Mucosa of rectum (tissue), 2 donors: Measurements from ENCODE around the gene CHD6.

Experiments used
- H3K27ac ChIP-seq, 2 donors: one replicate each; pipeline ENCODE4 v1.7.0; 2013; ENCODE audit warnings: inconsistent platforms in 2 of 2, low read depth in 2 of 2, low read length in 2 of 2
- H3K27me3 ChIP-seq, 2 donors: one replicate each; pipeline ENCODE4 v1.7.0; 2013; ENCODE audit warnings: low read length in 2 of 2; ENCODE audit not compliant: control insufficient read depth in 2 of 2, insufficient read depth in 2 of 2
- H3K36me3 ChIP-seq, 2 donors: one replicate each; pipeline ENCODE4 v1.7.0; 2013; ENCODE audit warnings: low read length in 2 of 2; ENCODE audit not compliant: control insufficient read depth in 2 of 2, insufficient read depth in 2 of 2
- H3K4me1 ChIP-seq, 2 donors: one replicate each; pipeline ENCODE4 v1.7.0; 2013; ENCODE audit warnings: low read length in 2 of 2, mild to moderate bottlenecking in 1 of 2; ENCODE audit not compliant: control insufficient read depth in 2 of 2, insufficient read depth in 2 of 2
- H3K4me3 ChIP-seq, 2 donors: one replicate each; pipeline ENCODE4 v1.7.0; 2013; ENCODE audit warnings: low read length in 2 of 2
- H3K9ac ChIP-seq, 2 donors: one replicate each; pipeline ENCODE4 v1.7.0; 2013; ENCODE audit warnings: low read length in 2 of 2, low read depth in 1 of 2, mild to moderate bottlenecking in 1 of 2
- H3K9me3 ChIP-seq, 2 donors: one replicate each; pipeline ENCODE4 v1.7.0; 2013; ENCODE audit warnings: low read length in 2 of 2; ENCODE audit not compliant: control insufficient read depth in 2 of 2
- donor health status: healthy.
- donor health status: Normal muscosa, but diverticular disease.

CHD6 gene

GRCh38 chr20:41476446-41476845, 141.7 kb downstream of the CHD6 start:
- H3K4me3 ChIP-seq, result no peak overlapping the region
- H3K27ac ChIP-seq, result peak overlapping the region in 1 of 2 donors; percentile 9
- no peak overlapping the region for H3K9ac ChIP-seq
- H3K36me3 ChIP-seq, result peaks cover 3 to 5% of the 10 kb centered on the region in 2 donors
- no peaks in the 10 kb centered on the region for H3K27me3 ChIP-seq
- no peaks in the 10 kb centered on the region for H3K9me3 ChIP-seq
- peaks cover 0 to 7% of the 10 kb centered on the region in 2 donors for H3K4me1 ChIP-seq

- H3K9ac ChIP-seq, result no peak overlapping the region
- H3K4me3 ChIP-seq, result no peak overlapping the region
- peaks cover 0 to 7% of the 10 kb centered on the region in 2 donors for H3K4me1 ChIP-seq
- H3K27ac ChIP-seq, result no peak overlapping the region
- H3K27me3 ChIP-seq, result no peaks in the 10 kb centered on the region
- no peaks in the 10 kb centered on the region for H3K9me3 ChIP-seq
- H3K36me3 ChIP-seq, result peaks cover 4 to 5% of the 10 kb centered on the region in 2 donors
Measured at GRCh38 chr20:41476013-41476441, 142.2 kb downstream of the CHD6 start.

- H3K9me3 ChIP-seq, result no peaks in the 10 kb centered on the region
- no peak overlapping the region for H3K9ac ChIP-seq
- H3K4me1 ChIP-seq, result peaks cover 0 to 7% of the 10 kb centered on the region in 2 donors
- H3K27me3 ChIP-seq, result no peaks in the 10 kb centered on the region
- no peak overlapping the region for H3K27ac ChIP-seq
- peaks cover 7 to 10% of the 10 kb centered on the region in 2 donors for H3K36me3 ChIP-seq
- H3K4me3 ChIP-seq, result no peak overlapping the region
Measured at GRCh38 chr20:41475503-41475902, 142.7 kb downstream of the CHD6 start.

- Histone ChIP-seq H3K36me3 (peaks cover 24 to 32% of the 10 kb centered on the region in 2 donors), H3K9me3 (no peaks in the 10 kb centered on the region), H3K9ac (no peak overlapping the region), H3K27me3 (no peaks in the 10 kb centered on the region), H3K27ac (no peak overlapping the region), H3K4me1 (peaks cover 0 to 3% of the 10 kb centered on the region in 2 donors), H3K4me3 (no peak overlapping the region)
Measured at GRCh38 chr20:41470362-41471095, 147.6 kb downstream of the CHD6 start.

GRCh38 chr20:41469868-41470267, 148.3 kb downstream of the CHD6 start:
- Histone ChIP-seq H3K4me1 (no peaks in the 10 kb centered on the region), H3K4me3 (no peak overlapping the region), H3K27me3 (no peaks in the 10 kb centered on the region), H3K27ac (no peak overlapping the region), H3K9me3 (no peaks in the 10 kb centered on the region), H3K36me3 (peaks cover 24 to 32% of the 10 kb centered on the region in 2 donors), H3K9ac (no peak overlapping the region)

- no peak overlapping the region for H3K27ac ChIP-seq
- no peaks in the 10 kb centered on the region for H3K27me3 ChIP-seq
- no peak overlapping the region for H3K9ac ChIP-seq
- no peak overlapping the region for H3K4me3 ChIP-seq
- H3K36me3 ChIP-seq, result peaks cover 24 to 32% of the 10 kb centered on the region in 2 donors
- no peaks in the 10 kb centered on the region for H3K9me3 ChIP-seq
- no peaks in the 10 kb centered on the region for H3K4me1 ChIP-seq
Measured at GRCh38 chr20:41468994-41469600, 149.1 kb downstream of the CHD6 start.

GRCh38 chr20:41467690-41468089, 150.5 kb downstream of the CHD6 start:
- Histone ChIP-seq H3K27me3 (no peaks in the 10 kb centered on the region), H3K9me3 (no peaks in the 10 kb centered on the region), H3K27ac (no peak overlapping the region), H3K9ac (no peak overlapping the region), H3K4me3 (no peak overlapping the region), H3K36me3 (peaks cover 22 to 29% of the 10 kb centered on the region in 2 donors), H3K4me1 (no peaks in the 10 kb centered on the region)

GRCh38 chr20:41467220-41467619, 151.0 kb downstream of the CHD6 start:
- no peaks in the 10 kb centered on the region for H3K27me3 ChIP-seq
- H3K9me3 ChIP-seq, result no peaks in the 10 kb centered on the region
- no peaks in the 10 kb centered on the region for H3K4me1 ChIP-seq
- no peak overlapping the region for H3K27ac ChIP-seq
- H3K36me3 ChIP-seq, result peaks cover 22 to 29% of the 10 kb centered on the region in 2 donors
- no peak overlapping the region for H3K9ac ChIP-seq
- no peak overlapping the region for H3K4me3 ChIP-seq

GRCh38 chr20:41463567-41463966, 154.6 kb downstream of the CHD6 start:
- Histone ChIP-seq H3K9ac (no peak overlapping the region), H3K4me1 (no peaks in the 10 kb centered on the region), H3K4me3 (no peak overlapping the region), H3K27me3 (no peaks in the 10 kb centered on the region), H3K27ac (no peak overlapping the region), H3K9me3 (no peaks in the 10 kb centered on the region), H3K36me3 (peaks cover 6 to 12% of the 10 kb centered on the region in 2 donors)

GRCh38 chr20:41462372-41463161, 155.6 kb downstream of the CHD6 start:
- Histone ChIP-seq H3K9me3 (no peaks in the 10 kb centered on the region), H3K27me3 (no peaks in the 10 kb centered on the region), H3K9ac (no peak overlapping the region), H3K4me1 (no peaks in the 10 kb centered on the region), H3K27ac (no peak overlapping the region), H3K36me3 (peaks cover 3 to 12% of the 10 kb centered on the region in 2 donors), H3K4me3 (no peak overlapping the region)
